Left hindlimb (tissue), 1 donor: ENCODE measurements around the gene TPSD1.
"Not testable (repeated sequence)": the region's sequence is repeated elsewhere in the genome, so short reads cannot be mapped to it uniquely, and the experiment has no call there.

Source experiments
- DNase-seq: peaks from one replicate; pipeline ENCODE4 v3.0.0-alpha.2; 2018

The TPSD1 gene

DNA sequence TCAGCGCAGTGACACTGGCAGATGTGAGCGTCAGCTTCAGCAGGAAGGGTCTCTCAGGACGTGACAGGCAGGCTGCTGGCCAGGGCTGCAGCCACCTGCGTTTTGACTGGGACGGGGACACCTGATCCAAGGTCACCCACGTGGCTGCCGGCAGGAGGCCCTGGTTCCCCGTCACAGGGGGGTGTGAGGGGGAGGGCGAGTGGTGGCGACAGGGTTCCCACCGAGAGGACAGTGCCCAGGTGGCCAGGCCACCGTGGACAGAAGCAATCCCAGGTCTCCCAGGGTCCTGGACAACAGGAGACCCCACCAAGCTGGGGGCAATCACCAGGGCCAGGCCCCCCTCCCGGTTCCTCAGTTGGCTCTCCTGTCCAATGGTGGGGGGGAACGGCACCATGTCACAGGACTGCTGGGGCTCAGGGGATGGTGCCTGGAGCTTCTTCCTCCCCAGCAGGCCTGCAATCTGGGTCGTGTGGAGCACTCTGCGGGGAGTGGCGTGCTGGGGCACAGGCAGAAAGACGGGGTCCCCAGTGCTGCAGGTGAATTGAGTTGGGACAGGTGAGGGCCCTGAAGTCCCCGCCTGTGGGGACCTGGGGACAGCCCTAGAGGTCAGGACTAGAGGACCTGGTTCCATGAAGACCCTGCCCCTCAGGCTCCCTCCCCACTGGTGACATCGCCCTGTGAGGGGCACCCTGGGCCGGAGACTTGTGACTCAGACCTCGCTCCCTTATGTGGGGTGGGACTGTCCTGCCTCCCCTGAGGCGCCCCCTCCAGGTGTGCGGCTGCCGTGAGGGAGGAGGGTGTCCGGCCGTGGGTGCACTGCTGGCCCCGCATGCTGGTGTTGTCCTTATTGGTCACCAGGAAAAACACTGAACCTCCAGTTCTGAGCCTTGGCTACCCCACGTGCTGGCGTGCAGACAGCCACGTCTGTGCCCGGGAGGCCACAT is 11.7 kb upstream of the TPSD1 start:
- DNase-seq, result not testable (repeated sequence)

- no peak for DNase-seq
Observed at GRCh38 chr16:1244881-1245280, 11.0 kb upstream of the TPSD1 start.

- DNase-seq, result no peak
Observed at GRCh38 chr16:1245452-1246020, 10.3 kb upstream of the TPSD1 start.

DNA sequence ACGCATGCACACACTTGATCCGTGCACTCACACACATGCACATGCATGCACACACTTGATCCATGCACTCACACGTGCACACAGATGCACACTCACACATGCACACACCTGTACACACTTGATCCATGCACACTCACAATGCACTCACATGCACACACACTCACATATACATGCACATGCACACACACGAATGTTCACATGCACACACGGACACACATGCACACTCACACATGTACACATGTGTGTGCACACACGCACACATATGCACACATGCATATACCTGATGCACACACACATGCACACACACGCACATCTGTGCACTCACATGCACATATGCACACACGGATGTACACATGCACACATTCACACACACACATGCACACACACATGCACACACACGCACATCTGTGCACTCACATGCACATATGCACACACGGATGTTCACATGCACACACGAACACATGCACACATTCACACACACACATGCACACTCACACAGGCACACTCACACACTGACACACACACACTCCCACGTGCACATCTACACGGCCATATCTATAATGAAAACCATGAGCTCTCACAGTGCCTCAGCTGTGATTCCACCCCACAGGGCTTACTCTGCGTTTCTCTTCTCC is 7.8 kb upstream of the TPSD1 start:
- DNase-seq, result not testable (repeated sequence)

DNA sequence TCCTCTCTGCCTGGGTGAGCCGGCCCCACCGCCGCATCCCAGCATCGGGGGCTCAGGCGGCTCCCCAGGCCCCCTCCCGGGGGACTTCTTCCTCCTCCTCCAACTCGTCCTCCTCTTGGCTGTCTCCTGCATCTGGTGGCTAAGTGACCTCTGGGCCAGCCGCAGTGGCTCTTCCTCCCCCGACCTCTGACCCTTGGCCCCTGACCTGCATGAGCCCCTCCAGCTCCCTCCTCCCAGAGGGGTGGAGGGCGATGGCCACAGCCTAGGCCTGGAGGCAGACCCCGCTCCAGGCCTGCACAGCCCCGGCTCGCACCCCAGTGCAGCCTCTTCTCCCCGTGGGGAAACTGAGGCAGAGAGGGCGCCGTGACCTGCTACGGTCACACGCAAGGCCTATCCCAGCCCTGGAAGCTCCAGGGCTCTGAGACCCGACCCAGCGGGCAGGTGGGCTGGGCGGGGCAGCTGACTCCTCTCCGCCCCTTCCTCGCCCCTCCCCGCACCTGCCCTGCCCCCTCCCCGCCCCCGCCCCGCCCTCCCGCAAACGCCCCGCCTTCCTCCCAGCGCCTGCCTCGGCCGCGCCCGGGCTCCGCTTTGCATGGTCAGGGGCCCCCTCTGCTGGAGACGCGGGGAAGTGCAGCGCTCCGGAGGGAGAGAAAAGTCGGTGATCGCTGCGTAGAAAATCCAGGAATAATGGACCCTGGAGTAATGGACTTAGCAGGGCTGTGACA is 6.7 kb upstream of the TPSD1 start:
- not testable (repeated sequence) for DNase-seq

GRCh38 chr16:1253701-1254364 is 2.0 kb upstream of the TPSD1 start:
- not testable (repeated sequence) for DNase-seq

GRCh38 chr16:1254821-1255220 is 1.0 kb upstream of the TPSD1 start:
- DNase-seq, result not testable (repeated sequence)

- not testable (repeated sequence) for DNase-seq
Observed at GRCh38 chr16:1256296-1256873, 516 bp downstream of the TPSD1 start.

DNA sequence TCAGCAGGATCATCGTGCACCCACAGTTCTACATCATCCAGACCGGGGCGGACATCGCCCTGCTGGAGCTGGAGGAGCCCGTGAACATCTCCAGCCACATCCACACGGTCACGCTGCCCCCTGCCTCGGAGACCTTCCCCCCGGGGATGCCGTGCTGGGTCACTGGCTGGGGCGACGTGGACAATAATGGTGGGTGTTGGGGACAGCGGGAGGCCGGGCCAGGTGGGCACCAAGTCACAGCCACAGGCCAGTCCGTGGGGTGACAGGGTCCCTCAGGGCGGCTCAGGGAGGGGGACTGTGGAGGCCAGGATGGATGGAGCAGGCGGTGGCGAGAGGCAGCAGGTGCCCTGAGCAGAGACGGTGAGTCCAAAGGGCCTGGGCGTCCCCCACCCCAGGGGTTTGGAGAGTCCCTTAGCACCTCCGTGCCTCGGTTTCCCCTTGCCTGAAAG is 1.0 kb downstream of the TPSD1 start:
- no peak for DNase-seq

DNA sequence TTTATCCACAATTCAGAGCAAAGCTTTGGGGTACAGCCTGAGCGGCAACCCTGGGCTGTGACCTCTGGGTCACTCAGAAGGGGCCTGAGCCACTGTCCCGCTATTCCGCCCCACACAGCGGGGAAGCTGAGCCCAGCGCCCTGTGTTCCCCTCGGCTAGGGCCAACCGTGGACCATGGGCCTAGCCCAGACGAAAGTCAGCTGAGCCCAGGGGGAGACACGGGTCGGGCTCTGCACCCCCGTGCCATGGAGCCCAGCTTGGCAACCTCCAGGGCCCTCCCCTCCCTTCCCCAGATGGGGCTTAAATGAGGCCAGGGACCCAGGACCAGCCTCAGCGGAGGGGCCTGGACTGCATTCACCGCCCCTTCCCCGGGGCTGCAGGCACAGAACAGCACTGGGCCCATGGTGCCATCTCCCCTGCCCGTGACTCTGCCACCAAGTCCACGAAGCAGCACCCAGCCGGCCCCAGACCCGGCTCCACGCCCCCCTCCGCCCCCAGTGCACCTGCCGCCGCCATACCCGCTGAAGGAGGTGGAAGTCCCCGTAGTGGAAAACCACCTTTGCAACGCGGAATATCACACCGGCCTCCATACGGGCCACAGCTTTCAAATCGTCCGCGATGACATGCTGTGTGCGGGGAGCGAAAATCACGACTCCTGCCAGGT is 1.8 kb downstream of the TPSD1 start:
- no peak for DNase-seq

- DNase-seq, result no peak
Observed at GRCh38 chr16:1258225-1258600, 2.3 kb downstream of the TPSD1 start.

- no peak for DNase-seq
Observed at GRCh38 chr16:1258906-1259759, 3.3 kb downstream of the TPSD1 start.

- DNase-seq, result no peak
Observed at GRCh38 chr16:1259760-1260068, 3.8 kb downstream of the TPSD1 start.

DNA sequence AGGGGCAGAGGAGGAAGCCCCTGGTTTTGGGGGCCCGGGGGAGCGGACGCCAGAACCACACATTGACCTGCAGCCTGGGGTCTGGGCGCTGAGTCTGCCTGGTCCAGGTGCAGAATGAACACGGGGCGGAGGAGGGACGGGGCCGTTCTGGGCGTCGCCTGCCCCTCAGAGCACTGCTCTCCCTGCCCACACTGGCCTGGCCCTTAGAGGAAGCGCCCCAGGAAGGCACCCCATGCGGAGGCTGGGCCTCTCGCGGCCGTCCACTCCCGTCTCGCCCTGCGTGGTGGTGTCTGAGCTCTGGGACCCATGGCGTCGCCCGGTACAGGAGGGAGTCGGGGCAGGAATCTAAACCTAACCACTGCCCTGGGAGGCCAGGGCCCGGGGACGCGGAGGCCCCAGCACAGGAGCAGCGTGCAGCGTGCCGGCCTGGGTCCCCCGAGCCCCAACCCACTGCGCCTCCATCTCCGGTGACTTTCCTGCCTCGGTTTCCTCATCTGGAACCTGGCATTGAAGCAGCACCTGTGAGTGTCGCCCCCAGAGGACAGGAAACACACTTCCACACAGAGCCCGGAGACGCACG is 4.3 kb downstream of the TPSD1 start:
- no peak for DNase-seq

DNA sequence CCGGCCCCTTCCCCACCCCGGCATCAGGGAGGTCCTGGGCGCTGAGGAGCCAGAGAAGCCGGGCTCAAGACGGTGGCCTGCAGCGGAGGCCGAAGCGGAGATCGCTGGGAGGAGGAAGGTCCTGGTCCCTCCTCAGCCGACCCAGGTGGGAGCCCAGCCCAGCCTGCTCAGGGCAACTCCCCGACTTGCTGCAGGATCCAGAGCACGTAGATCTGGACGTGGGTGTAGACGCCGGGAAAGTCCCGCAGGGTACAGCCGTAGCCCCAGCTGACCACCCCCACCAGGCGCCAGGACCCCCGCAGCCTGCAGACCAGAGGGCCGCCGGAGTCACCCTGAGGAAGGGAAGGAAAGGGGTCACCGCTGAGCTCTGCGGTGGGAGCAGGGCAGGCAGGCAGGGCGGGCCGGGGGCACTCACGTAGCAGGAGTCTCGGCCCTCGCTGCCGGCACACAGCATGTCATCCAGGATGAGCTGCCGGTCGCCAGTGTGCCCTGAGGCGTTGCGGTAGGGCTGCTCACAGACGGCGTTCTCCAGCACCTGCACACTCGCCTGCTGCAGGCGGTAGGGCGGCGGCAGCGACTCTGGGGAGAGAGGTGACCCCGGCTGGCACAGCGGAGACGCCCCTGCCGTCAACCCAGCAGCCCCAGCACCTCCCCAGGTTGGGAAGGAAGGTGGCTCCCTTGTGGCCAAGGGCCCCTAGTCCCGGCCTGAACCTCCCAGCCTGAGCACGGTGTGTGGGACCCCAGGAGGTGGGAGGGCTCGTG is 5.4 kb downstream of the TPSD1 start:
- DNase-seq, result no peak

- DNase-seq, result no peak
Observed at GRCh38 chr16:1262210-1262845, 6.5 kb downstream of the TPSD1 start.

GRCh38 chr16:1262846-1263221 is 7.0 kb downstream of the TPSD1 start:
- DNase-seq, result no peak

GRCh38 chr16:1263591-1264344 is 7.9 kb downstream of the TPSD1 start:
- no peak for DNase-seq
